ENCODE measurements around the gene SLC6A13. TPM values are rescaled to one million over a fixed set of nuclear protein-coding genes. Genes with fewer than 3 reads are reported as not detected.

The SLC6A13 gene
- total RNA-seq, 4 donors from 2014 or later: not detected

GRCh38 chr12:227286-227915, 35.2 kb downstream of the SLC6A13 start:
- TF ChIP-seq, protein P1, sequence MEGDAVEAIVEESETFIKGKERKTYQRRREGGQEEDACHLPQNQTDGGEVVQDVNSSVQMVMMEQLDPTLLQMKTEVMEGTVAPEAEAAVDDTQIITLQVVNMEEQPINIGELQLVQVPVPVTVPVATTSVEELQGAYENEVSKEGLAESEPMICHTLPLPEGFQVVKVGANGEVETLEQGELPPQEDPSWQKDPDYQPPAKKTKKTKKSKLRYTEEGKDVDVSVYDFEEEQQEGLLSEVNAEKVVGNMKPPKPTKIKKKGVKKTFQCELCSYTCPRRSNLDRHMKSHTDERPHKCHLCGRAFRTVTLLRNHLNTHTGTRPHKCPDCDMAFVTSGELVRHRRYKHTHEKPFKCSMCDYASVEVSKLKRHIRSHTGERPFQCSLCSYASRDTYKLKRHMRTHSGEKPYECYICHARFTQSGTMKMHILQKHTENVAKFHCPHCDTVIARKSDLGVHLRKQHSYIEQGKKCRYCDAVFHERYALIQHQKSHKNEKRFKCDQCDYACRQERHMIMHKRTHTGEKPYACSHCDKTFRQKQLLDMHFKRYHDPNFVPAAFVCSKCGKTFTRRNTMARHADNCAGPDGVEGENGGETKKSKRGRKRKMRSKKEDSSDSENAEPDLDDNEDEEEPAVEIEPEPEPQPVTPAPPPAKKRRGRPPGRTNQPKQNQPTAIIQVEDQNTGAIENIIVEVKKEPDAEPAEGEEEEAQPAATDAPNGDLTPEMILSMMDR (IDR thresholded peaks at IDR 0.05): no peak
- TF ChIP-seq POLR2AphosphoS5 (IDR thresholded peaks at IDR 0.05) (no peak), POLR2A (IDR thresholded peaks at IDR 0.05; ENCODE audit: low read depth) (no peak), EP300 (IDR thresholded peaks at IDR 0.05) (no peak)
- intact Hi-C loops (cut with DNase I): no loop called here
- H3K27ac ChIP-seq (replicated peaks in 1 of 4): no peak overlapping the region
- 94% methylated on average over 4 of the region's 7 CpGs for WGBS
- no peaks in the 10 kb centered on the region for H3K9me3 ChIP-seq
- no peaks in the 10 kb centered on the region for H3K4me1 ChIP-seq
- no peak for DNase-seq (ENCODE audit: extremely low spot score)
- H3K27me3 ChIP-seq: peaks cover 0 to 25% (median 0%) of the 10 kb centered on the region in 4 donors
- no peaks in the 10 kb centered on the region for H3K36me3 ChIP-seq
- H3K4me3 ChIP-seq: no peak overlapping the region

DNA sequence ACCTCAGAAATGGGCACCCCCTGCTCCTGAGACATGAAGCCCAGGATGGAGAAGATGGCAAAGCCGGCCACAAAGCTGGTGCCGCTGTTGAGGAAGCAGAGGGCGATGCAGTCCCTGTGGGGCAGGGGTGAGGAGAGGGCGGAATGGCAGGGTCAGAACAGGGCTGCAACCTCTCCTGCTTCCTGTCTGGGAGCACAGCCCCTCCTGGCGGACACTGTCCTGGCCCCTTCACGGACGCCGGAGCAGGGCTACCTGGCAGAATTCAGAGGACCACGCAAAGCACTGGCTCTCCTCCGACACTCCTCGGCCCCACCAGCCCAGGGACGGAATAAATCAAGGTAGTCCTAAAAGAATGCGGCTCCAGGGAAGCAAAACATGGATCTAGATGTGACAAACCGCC, 36.2 kb downstream of the SLC6A13 start:
- Histone ChIP-seq H3K36me3 (no peaks in the 10 kb centered on the region), H3K4me1 (no peaks in the 10 kb centered on the region), H3K27me3 (peaks cover 0 to 28% (median 0%) of the 10 kb centered on the region in 4 donors), H3K9me3 (no peaks in the 10 kb centered on the region), H3K4me3 (no peak overlapping the region), H3K27ac (replicated peaks in 1 of 4) (no peak overlapping the region)
- DNase-seq (ENCODE audit: extremely low spot score): no peak
- no peak for TF ChIP-seq POLR2AphosphoS5 (IDR thresholded peaks at IDR 0.05)
- TF ChIP-seq EP300 (IDR thresholded peaks at IDR 0.05): no peak
- TF ChIP-seq POLR2A (IDR thresholded peaks at IDR 0.05; ENCODE audit: low read depth): no peak
- TF ChIP-seq, protein P1 (IDR thresholded peaks at IDR 0.05): no peak
- WGBS: 95% methylated on average over 7 of the region's 14 CpGs
- intact Hi-C loops (cut with DNase I): no loop called here

DNA sequence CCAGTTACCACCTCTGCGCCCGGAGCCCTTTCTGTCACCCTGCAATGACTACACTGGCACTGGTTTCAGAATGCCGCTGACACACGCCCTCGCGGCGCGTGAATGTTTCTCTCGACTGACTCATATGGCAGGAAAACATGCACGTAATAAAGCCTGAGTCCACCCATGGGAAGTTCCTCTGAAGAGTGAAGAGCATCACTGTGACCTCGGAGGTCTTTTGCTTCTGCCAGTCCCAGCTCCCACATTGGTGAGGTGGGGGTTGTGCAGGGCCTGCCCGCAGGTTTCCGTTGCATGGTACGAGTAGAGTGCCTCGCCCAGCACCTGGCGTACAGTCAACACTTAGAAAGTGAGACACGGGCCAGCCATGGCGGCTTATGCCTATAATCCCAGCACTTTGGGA, 37.6 kb downstream of the SLC6A13 start:
- TF ChIP-seq POLR2A (IDR thresholded peaks at IDR 0.05; ENCODE audit: low read depth) (no peak), POLR2AphosphoS5 (IDR thresholded peaks at IDR 0.05) (no peak), EP300 (IDR thresholded peaks at IDR 0.05) (no peak)
- TF ChIP-seq, protein P1 (IDR thresholded peaks at IDR 0.05): no peak
- 90% methylated on average over 18 of the region's 18 CpGs for WGBS
- no peak for DNase-seq (ENCODE audit: extremely low spot score)

DNA sequence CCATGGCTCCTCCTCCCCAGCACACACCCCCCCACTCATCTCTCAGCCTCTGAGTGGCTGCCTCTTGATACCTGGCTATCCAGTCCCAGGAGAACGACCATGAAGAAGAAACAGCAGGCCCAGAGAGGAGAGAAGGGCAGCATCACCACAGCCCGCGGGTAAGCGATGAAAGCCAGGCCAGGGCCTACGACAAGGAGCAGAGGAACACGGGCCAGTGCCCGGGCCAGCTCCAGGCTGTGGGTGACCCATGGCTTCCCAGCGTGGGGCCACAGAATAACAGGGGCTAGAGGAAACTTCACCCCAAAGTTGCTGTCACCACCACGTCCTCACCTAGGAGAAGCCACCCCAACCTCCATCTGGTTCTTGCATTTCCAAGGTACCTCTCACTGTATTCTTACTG, 38.3 kb downstream of the SLC6A13 start:
- Histone ChIP-seq H3K27ac (replicated peaks in 1 of 4) (no peak overlapping the region), H3K4me1 (no peaks in the 10 kb centered on the region), H3K36me3 (no peaks in the 10 kb centered on the region), H3K4me3 (no peak overlapping the region), H3K27me3 (peaks cover 0 to 49% (median 0%) of the 10 kb centered on the region in 4 donors), H3K9me3 (no peaks in the 10 kb centered on the region)
- intact Hi-C loops (cut with DNase I): no loop called here
- TF ChIP-seq, protein P1 (IDR thresholded peaks at IDR 0.05): no peak
- TF ChIP-seq POLR2A (IDR thresholded peaks at IDR 0.05; ENCODE audit: low read depth): no peak
- no peak for TF ChIP-seq POLR2AphosphoS5 (IDR thresholded peaks at IDR 0.05)
- TF ChIP-seq EP300 (IDR thresholded peaks at IDR 0.05): no peak
- 93% methylated on average over 9 of the region's 9 CpGs for WGBS
- no peak for DNase-seq (ENCODE audit: extremely low spot score)

More for the DNA sequence above, 37.6 kb downstream of the SLC6A13 start:
- Histone ChIP-seq H3K27me3 (peaks cover 0 to 42% (median 0%) of the 10 kb centered on the region in 4 donors), H3K27ac (replicated peaks in 1 of 4) (no peak overlapping the region), H3K9me3 (no peaks in the 10 kb centered on the region), H3K4me3 (no peak overlapping the region), H3K4me1 (no peaks in the 10 kb centered on the region), H3K36me3 (no peaks in the 10 kb centered on the region)
- intact Hi-C loops (cut with DNase I): no loop called here

- no peaks in the 10 kb centered on the region for H3K4me1 ChIP-seq
- intact Hi-C loops (cut with DNase I): no loop called here
- peaks cover 0 to 54% (median 0%) of the 10 kb centered on the region in 4 donors for H3K27me3 ChIP-seq
- TF ChIP-seq POLR2A (IDR thresholded peaks at IDR 0.05; ENCODE audit: low read depth) (no peak), POLR2AphosphoS5 (IDR thresholded peaks at IDR 0.05) (no peak), EP300 (IDR thresholded peaks at IDR 0.05) (no peak)
- TF ChIP-seq, protein P1 (IDR thresholded peaks at IDR 0.05): no peak
- H3K4me3 ChIP-seq: no peak overlapping the region
- H3K36me3 ChIP-seq: no peaks in the 10 kb centered on the region
- no peak overlapping the region for H3K27ac ChIP-seq (replicated peaks in 1 of 4)
- no peak for DNase-seq (ENCODE audit: extremely low spot score)
- H3K9me3 ChIP-seq: no peaks in the 10 kb centered on the region
- WGBS: 75% methylated on average over 9 of the region's 11 CpGs
Measured at GRCh38 chr12:223841-224240, 38.8 kb downstream of the SLC6A13 start.
